Left hindlimb (tissue), 1 donor: ENCODE results near the gene CERT1.

Source experiments
- DNase-seq: peaks from one replicate; pipeline ENCODE4 v3.0.0-alpha.2; 2018

The CERT1 gene

GRCh38 chr5:75471193-75471592, 40.2 kb downstream of the CERT1 start:
- DNase-seq = no peak

GRCh38 chr5:75469017-75469416, 42.4 kb downstream of the CERT1 start:
- no peak for DNase-seq

DNA sequence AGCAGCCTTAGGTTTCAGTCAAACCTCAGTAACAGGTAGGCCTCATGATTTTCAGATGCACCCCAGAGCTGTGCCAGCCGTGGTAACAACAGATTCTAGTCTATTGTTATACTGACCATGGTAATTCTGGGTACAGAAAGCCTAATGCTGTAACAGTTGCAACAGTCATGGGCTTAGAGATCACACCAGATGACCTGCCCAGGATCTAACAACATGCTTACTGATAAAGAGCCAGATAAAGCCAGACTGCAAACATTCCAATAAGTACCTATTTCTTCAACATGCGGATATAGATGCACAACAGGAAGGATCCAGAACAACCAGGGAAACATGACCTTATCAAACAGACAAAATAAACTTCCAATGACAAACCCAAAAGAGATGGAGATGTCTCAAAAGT, 42.8 kb downstream of the CERT1 start:
- DNase-seq = no peak

- no peak for DNase-seq
Observed at GRCh38 chr5:75466006-75466716, 45.3 kb downstream of the CERT1 start.

GRCh38 chr5:75465480-75465879, 45.9 kb downstream of the CERT1 start:
- DNase-seq = no peak

- no peak for DNase-seq
Observed at GRCh38 chr5:75463726-75464125, 47.7 kb downstream of the CERT1 start.

- no peak for DNase-seq
Observed at GRCh38 chr5:75461679-75462078, 49.8 kb downstream of the CERT1 start.

GRCh38 chr5:75460942-75461610, 50.4 kb downstream of the CERT1 start:
- no peak for DNase-seq

GRCh38 chr5:75460532-75460931, 50.9 kb downstream of the CERT1 start:
- no peak for DNase-seq

DNA sequence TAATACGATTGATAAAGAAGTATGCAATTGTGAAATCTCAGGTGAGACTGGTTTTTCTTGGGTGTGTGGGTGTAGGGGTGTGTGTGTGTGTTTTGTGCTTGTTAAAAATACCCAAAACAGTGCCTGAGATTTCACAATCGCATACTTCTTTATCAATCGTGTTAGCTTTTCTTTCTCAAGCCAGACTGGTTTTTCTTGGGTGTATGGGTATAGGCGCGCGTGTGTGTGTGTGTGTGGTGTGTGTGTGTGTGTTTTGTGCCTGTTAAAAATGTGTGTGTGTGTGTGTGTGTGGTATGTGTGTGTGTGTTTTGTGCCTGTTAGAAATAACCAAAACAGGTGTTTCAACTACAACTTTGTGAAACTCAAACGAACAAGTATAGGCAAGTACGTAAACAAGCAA, 53.7 kb downstream of the CERT1 start:
- DNase-seq = no peak

DNA sequence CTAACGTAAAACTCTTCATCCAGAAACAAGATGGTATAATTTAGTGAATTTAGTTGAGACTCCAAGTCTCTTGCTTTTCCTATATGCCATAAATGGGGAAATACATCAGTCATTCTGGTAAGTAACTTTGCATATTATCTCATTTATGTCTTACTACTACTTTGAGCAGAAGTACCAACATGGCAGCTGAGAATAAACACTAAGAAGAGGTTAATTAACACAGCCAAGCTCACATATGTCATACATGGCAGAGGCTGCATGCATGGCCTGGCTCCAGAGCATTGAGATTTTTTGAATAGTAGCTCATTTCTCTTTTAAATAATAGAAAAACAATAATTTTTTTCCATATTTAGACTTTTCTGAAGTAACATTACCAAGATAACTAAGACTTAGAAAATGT, 54.3 kb downstream of the CERT1 start:
- DNase-seq = no peak

DNA sequence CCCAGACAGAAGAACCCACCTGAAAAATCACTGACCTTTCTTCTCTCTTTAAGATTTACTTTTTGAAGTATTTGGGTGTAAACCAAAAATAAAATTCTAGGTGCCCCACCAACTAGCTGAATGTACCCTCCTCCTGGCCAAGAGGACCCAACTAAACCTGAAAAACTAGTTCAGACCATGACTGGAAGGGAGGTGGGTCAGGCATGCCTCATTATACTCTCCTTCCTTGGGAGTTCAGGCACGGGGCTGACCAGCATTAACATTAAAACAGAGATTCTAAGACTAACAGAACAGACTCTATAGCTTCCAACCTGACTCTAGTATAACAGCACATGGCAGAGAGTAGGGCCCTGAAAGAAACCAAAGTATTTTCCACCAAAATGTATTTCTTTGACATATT, 61.4 kb downstream of the CERT1 start:
- no peak for DNase-seq

DNA sequence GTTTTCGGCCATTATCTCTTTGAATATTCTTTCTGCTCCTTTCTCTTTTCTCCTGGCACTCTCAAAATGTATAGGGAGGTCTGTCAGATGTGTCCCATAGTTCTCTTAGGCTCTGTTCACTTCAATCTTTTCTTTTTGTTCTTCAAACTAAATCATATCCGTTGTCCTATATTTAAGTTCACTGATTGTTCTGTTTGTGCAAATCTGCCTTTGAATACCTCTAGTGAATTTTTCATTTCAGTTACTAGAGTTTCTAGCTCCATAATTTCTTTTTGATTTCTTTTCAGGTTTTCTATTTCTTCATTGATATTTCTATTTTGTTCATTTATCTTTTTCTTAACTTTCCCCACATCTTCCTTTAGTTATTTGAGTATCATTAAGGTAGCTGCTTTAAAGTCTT, 65.4 kb downstream of the CERT1 start:
- no peak for DNase-seq

GRCh38 chr5:75441560-75441959, 69.9 kb downstream of the CERT1 start:
- DNase-seq = no peak

DNA sequence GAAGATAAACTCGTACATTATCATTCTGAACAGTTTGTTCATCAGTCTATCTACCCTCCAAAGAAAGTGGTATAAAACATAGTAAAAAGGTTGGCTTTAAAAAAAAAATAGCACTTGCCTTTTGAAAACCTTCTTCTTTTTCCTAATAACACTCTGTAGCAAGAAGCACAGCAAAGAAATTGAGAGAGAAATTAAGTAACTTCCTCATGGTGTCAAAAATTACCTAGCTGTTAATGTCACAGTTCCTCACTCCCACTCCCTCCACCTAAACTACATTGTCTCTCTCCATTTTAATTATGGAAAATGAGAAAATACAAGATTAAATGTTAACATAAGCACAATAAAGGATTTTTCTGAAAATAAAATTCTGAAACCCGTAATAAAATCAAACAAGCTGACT, 72.2 kb downstream of the CERT1 start:
- no peak for DNase-seq

GRCh38 chr5:75438722-75439121, 72.7 kb downstream of the CERT1 start:
- no peak for DNase-seq

DNA sequence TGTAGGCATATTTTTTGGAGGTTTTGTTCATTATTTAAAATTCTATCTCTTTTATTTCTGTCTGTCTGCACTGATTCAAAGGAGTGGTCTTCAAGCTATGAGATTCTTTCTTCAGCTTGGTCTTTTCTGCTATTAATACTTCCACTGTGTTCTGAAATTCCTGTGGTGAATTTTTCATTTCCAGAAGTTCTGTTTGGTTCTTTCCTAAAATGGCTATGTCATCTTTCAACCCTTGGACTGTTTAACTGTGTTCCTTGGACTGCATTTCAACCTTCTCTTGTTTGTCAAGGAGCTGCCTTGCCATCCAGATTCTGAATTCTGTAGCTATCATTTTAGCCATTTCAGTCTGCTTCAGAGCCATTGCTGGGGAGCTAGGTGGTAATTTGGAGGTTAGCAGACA, 76.3 kb downstream of the CERT1 start:
- DNase-seq = no peak

DNA sequence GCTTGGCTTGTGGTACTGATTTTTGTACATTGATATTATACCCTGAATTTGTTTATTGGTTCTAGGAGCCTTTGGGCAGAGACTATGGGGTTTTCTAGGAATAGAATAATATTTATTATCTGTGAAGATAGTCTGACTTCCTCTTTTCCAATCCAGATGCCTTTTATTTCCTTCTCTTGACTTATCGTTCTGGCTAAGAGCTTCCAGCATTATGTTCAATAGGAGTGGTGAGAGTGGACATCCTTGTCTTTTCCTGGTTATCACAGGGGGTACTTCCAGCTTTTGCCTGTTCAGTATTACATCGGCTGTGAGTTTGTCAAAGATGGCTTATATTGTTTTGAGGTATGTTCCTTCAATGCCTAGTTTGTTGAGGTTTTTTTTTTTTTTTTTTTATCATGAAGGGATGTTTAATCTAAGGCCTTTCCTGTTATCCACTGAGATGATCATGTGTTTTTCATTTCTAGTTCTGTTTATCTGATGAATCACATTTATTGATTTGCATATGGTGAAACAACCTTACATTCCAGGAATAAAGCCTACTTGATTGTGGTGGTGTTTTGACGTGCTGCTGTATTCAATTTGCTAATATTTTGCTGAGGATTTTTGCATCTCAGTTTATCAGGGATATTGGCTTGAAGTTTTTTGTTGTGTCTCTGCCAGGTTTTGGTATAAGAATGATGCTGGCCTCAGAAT, 77.5 kb downstream of the CERT1 start:
- DNase-seq = no peak

DNA sequence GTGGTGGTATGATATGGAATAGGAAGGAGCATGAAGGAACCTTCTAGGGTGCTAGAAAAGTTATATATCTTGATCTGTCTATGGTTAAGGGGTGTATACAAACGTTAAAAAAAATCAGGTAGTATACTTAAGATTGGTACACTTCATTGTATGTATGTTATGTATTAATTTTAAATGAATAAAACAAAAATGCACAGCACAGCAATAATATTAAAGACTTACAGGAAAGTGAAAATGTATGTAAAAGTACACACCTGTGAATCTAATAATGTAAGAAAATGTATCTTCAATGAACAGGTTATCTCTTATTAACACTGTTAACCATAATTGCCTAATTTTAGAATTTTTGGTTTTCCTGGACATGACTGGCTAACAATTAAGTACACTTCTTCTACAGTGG, 97.2 kb downstream of the CERT1 start:
- DNase-seq = no peak

- no peak for DNase-seq
Observed at GRCh38 chr5:75412111-75412990, 99.1 kb downstream of the CERT1 start.

- no peak for DNase-seq
Observed at GRCh38 chr5:75405296-75405695, 106.1 kb downstream of the CERT1 start.

DNA sequence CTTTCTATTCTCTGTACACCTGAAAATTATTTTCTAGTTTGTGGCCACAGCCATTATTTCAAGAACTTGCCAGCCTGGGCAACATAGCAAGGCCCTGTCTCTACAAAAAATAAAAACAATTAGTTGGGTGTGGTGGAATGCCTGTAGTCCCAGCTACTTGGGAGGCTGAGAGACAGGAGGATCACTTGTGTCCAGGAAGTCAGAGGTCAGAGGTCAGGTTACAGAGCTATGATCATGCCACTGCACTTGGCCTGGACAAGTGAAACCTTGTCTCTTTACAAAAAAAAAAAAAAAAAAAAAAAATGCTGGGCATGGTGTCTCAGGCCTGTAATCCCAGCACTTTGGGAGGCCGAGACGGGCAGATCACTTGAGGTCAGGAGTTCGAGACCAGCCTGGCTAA, 116.2 kb downstream of the CERT1 start:
- no peak for DNase-seq

- no peak for DNase-seq
Observed at GRCh38 chr5:75389430-75389829, 122.0 kb downstream of the CERT1 start.
